K562 (cell line): ENCODE data around the gene ATAD3B. TPM values are rescaled to one million over a fixed set of nuclear protein-coding genes. Genes with fewer than 3 reads are reported as not detected.

ENCODE experiments used
- BMI1 ChIP-seq: fragments of 150-350 bp; IDR thresholded peaks from 2 replicates; pipeline ENCODE4 v1.6.1; 2014; ENCODE audit warnings: low read length
- CBX3 ChIP-seq, 2 experiments: IDR thresholded peaks; 1 replicate in 1 of 2; 2 replicates in 1 of 2; pipeline ENCODE4 v1.6.1; 2012; ENCODE audit warnings: inconsistent platforms in 2 of 2, low read length in 2 of 2, borderline replicate concordance in 1 of 2, control low read depth in 1 of 2
- CHD1 ChIP-seq: fragments of 200-600 bp; sonication (generic); IDR thresholded peaks from one replicate; pipeline ENCODE4 v1.6.1; 2012; ENCODE audit warnings: mild to moderate bottlenecking, moderate library complexity, low read length, inconsistent platforms
- E2F4 ChIP-seq: sonication (generic); formaldehyde crosslinking; IDR thresholded peaks from 2 replicates; pipeline ENCODE4 v1.8.0; 2022; ENCODE audit warnings: mild to moderate bottlenecking, low read depth, missing genetic modification reagents
- MCM3 ChIP-seq: fragments of 450-650 bp; IDR thresholded peaks from 2 replicates; pipeline ENCODE4 v1.6.1; 2016
- MGA ChIP-seq: fragments of 450-650 bp; IDR thresholded peaks from 2 replicates; pipeline ENCODE4 v1.6.1; 2016; ENCODE audit warnings: mild to moderate bottlenecking, moderate library complexity
- MYC ChIP-seq, 2 experiments: fragments of 250-450 bp in 1 of 2; sonication (Bioruptor Pico) in 1 of 2; IDR thresholded peaks; 2 replicates each; pipeline versions ENCODE4 v1.5.1 to v1.6.1; 2012 to 2021; ENCODE audit warnings: low read depth in 2 of 2, borderline replicate concordance in 1 of 2, improper control_type of control experiment in 1 of 2, low read length in 1 of 2, mild to moderate bottlenecking in 1 of 2, moderate library complexity in 1 of 2
- SIRT6 ChIP-seq: IDR thresholded peaks from one replicate; pipeline ENCODE4 v1.6.1; 2012; ENCODE audit warnings: low read depth, mild to moderate bottlenecking, control low read depth, inconsistent platforms, low read length, moderate library complexity
- ZC3H11A ChIP-seq: IDR thresholded peaks from 2 replicates; pipeline ENCODE4 v1.6.1; 2012; ENCODE audit warnings: low read depth, low read length, improper control_type of control experiment
- ZNF184 ChIP-seq: sonication (generic); formaldehyde crosslinking; IDR thresholded peaks from 2 replicates; pipeline ENCODE4 v1.5.0; 2020; ENCODE audit warnings: missing genetic modification reagents
- ZNF699 ChIP-seq: fragments of 250-450 bp; sonication (Bioruptor Pico); IDR thresholded peaks from 2 replicates; pipeline ENCODE4 v1.8.0; 2021; ENCODE audit warnings: mild to moderate bottlenecking, moderate library complexity; ENCODE audit not compliant: insufficient replicate concordance
- polyA plus RNA-seq, 8 experiments: library from polyadenylated mRNA; depleted of rRNA in 4 of 8; stranded (reverse) in 5 of 8; unstranded in 3 of 8; fragments of >200 nt; fragmentation: Nextera tagmentation in 2 of 8; fragmentation: Illumina TruSeq in 1 of 8; extraction: Ambion mirVana in 2 of 8; extraction: Trizol in 1 of 8; gene quantifications; 2 replicates each; pipeline versions ENCODE4 v1.2.1 to v1.2.3, GENCODE V29; 2011 to 2014; ENCODE audit warnings: inconsistent platforms in 1 of 8, missing spikeins in 1 of 8
- total RNA-seq, 7 experiments: library from RNA; depleted of rRNA in 6 of 7; stranded (reverse); fragments of >200 nt in 6 of 7; fragmentation: Illumina TruSeq in 2 of 7; extraction: Trizol in 2 of 7; gene quantifications; 2 replicates each; pipeline versions ENCODE4 v1.2.1 to v1.2.3, GENCODE V29; 2011 to 2021; ENCODE audit warnings: low replicate concordance in 1 of 7
- TF ChIP-seq, protein P1 (sequence below): fragments of 450-650 bp; formaldehyde crosslinking; IDR thresholded peaks from 2 replicates; pipeline ENCODE4 v1.4.0; 2020; ENCODE audit warnings: mild to moderate bottlenecking

Gene ATAD3B
- total and polyA plus RNA-seq, 9 of the 15 experiments (the other 6 are each of a cell fraction or from before 2014, with no cell fraction given): 0.07 to 113 (median 27.7) TPM

GRCh38 chr1:1432951-1433803 is 38.4 kb upstream of the ATAD3B start (continued):
- TF ChIP-seq, protein P1, sequence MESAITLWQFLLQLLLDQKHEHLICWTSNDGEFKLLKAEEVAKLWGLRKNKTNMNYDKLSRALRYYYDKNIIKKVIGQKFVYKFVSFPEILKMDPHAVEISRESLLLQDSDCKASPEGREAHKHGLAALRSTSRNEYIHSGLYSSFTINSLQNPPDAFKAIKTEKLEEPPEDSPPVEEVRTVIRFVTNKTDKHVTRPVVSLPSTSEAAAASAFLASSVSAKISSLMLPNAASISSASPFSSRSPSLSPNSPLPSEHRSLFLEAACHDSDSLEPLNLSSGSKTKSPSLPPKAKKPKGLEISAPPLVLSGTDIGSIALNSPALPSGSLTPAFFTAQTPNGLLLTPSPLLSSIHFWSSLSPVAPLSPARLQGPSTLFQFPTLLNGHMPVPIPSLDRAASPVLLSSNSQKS (CRISPR knock-in tag): no peak
- TF ChIP-seq CBX3 (IDR thresholded peaks at IDR 0.05; ENCODE audit: borderline replicate concordance in 1 of 2, low read length in 2 of 2) (no peak; a peak in 1 of 3 replicates), BMI1 (no peak), ZC3H11A (no peak), CHD1 (no peak), MYC (IDR thresholded peaks at IDR 0.05; ENCODE audit: low read depth, low read length) (peak; percentile 63; the same call in 1 of the 2 replicates), MYC (CRISPR knock-in tag; IDR thresholded peaks at IDR 0.05; ENCODE audit: borderline replicate concordance, low read depth) (no peak), ZNF184 (CRISPR knock-in tag) (no peak), MCM3 (no peak), MGA (no peak), ZNF699 (CRISPR knock-in tag) (no peak), SIRT6 (no peak), E2F4 (CRISPR knock-in tag) (no peak)
